GM19324 (cell line): Measurements from ENCODE around the gene ATRX.
"Not testable (repeated sequence)": the region's sequence is repeated elsewhere in the genome, so short reads cannot be mapped to it uniquely, and the experiment has no call there.

Source experiments
- ATAC-seq: cut with Tn5 transposase; IDR thresholded peaks from one replicate; pipeline ENCODE4 v1.9.1; 2021; ENCODE audit warnings: mild to moderate bottlenecking, moderate library complexity; ENCODE audit not compliant: unreplicated experiment, low FRiP score

Gene ATRX

GRCh38 chrX:77742788-77743476 lies 43.1 kb downstream of the ATRX start:
- no peak for ATAC-seq

GRCh38 chrX:77740376-77740905 lies 45.6 kb downstream of the ATRX start:
- no peak for ATAC-seq

DNA sequence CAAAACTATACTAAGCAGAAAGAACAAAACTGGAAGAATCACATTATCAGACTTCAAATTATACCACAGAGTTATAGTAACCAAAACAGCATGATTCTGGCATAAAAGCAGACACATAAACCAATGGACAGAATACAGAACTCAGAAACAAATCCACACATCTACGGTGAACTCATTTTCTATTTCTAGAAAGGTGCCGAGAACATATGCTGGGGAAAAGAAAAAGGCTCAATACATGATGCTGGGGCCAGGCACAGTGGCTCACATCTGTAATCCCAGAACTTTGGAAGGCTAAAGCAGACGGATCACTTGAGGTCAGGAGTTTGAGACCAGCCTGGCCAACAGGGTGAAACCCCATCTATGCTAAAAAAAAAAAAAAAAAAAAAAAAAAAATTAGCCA lies 52.7 kb downstream of the ATRX start:
- ATAC-seq = no peak

GRCh38 chrX:77731821-77732419 lies 54.1 kb downstream of the ATRX start:
- no peak for ATAC-seq

DNA sequence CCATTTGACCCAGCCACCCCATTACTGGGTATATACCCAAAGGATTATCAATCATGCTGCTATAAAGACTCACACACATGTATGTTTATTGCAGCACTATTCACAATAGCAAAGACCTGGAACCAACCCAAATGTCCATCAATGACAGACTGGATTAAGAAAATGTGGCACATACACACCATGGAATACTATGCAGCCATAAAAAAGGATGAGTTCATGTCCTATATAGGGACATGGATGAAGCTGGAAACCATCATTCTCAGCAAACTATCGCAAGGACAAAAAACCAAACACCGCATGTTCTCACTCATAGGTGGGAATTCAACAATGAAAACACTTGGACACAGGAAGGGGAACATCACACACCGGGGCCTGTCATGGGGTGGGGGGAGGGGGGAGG lies 59.9 kb downstream of the ATRX start:
- ATAC-seq = not testable (repeated sequence)

DNA sequence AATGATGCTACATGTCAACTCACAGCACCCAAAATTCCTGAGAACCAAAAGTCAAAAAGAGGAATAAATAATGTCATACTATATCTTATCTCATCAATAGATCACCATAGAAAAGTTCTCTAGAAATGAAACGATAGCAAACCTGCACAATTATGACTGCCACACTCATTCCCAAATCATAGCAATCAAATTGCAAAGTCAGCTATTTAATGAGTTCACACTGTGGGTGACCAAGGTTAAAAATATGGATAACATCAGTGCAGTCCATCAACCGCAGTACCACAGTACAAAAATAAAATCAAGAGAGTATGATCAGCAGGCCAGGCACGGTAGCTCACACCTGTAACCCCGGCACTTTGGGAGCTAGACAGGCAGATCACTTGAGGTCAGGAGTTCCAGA lies 62.3 kb downstream of the ATRX start:
- no peak for ATAC-seq

GRCh38 chrX:77719388-77719787 lies 66.6 kb downstream of the ATRX start:
- no peak for ATAC-seq

- ATAC-seq = no peak
Observed at GRCh38 chrX:77704881-77705280, 81.1 kb downstream of the ATRX start.

GRCh38 chrX:77698242-77698641 lies 87.8 kb downstream of the ATRX start:
- ATAC-seq = no peak

- ATAC-seq = no peak
Observed at GRCh38 chrX:77694491-77694890, 91.5 kb downstream of the ATRX start.

DNA sequence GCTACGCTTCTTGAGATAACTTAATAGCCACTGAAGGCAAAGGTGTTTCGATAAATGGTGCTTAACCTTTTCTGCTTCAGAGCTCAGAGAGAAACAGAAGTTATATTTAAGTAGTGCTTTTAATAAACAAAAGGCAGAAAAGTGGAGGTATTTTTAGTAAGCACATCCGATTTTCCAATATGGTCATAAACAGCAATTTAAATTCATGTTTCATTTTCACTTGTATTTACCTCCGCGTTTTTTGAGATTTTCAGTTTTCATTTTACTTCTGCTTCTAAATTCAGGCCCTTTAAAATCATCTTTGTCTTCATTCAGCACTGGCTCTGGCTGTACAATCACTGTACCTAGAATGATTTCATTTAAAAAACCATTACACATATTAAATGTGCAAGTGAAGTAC lies 92.4 kb downstream of the ATRX start:
- no peak for ATAC-seq

- no peak for ATAC-seq
Observed at GRCh38 chrX:77691916-77692315, 94.1 kb downstream of the ATRX start.

GRCh38 chrX:77689376-77689775 lies 96.6 kb downstream of the ATRX start:
- no peak for ATAC-seq

DNA sequence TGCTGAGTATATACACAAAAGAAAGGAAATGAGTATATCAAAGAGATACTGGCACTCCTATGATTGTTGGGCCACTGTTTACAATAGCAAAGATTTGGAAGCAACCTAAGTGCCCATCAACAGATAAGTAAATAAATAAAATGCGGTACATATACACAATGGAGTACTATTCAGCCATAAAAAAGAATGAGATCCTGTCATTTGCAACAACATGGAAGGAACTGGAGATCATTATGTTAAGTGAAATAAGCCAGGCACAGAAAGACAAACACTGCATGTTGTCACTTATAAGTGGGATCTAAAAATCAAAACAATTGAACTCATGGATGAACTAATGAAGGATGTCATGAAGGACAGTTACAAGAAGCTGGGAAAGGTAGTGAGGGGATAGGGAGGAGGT lies 100.3 kb downstream of the ATRX start:
- not testable (repeated sequence) for ATAC-seq

DNA sequence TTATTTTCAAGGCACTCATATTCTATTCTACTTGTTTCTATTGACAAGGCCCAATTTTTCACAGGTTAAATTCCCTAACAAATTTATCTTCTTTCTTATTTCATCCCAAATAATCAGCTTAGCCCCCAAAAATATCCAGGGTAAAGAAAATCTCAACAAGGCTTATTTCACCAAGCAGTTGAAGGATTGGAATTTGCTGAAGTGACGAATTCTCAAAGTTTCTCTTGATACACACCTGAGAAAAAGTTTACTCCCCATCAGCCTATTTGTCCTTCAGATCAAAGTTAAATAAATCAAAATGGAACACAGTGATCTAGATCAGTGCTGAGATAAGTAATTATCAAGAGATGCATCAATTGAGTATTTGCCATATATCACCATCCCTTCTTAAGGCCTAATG lies 106.9 kb downstream of the ATRX start:
- ATAC-seq = no peak

- ATAC-seq = no peak
Observed at GRCh38 chrX:77675986-77676385, 110.0 kb downstream of the ATRX start.

DNA sequence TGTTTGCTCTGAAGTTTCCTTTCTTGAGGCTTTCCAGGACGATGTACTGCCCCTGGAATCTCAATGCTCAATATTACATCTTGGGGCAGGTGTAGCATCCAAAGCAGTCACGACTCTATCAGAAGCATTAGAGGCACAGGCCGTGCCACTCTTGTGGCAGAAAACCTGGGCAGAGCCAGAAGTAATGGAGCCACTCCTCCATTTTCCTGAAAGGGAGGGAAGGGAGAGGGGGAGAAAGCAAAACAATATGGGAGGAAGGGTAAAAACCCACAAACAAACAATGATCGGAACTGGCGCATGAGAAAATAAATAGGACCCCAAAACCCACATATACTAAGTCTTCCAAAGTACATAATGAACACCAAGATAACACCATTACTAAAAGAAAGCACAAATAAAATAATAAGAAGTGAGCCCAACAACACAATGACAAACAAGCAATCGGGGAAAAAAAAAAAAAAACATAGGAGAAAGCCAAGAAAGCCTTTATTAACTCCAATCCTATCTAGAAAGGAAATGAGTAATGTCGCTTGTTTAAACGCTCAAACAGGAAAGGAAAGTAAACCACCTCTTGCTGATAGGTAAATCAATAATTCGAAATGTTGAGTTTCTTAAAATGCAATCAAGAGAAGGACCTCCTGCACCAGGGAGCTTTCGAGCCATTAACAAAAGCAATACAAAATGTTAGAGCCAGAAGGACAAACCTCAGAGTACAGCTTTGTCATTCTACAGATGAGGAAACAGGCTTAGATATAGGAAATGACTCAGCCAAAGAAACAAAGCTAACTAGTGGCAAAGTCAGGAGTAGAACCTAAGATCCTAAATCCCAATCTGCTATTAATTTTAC lies 117.4 kb downstream of the ATRX start:
- no peak for ATAC-seq

DNA sequence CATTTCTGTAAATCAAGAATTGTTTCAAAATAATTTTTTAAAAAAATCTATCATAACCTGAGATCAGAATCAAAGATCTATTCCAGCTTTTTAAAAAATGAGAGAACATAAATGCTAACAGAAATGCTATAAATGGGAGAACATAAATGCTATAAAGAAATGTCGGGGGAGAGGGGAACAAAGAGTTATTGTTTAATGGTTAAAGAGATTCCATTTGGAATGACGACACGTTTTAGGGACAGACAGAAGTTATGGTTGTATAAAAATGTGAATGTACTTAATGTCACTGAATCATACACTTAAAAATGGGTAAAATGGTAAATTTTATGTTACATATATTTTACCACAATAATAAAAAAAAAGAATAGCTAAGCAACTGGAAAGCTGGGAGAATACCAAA lies 127.1 kb downstream of the ATRX start:
- no peak for ATAC-seq

- ATAC-seq = no peak
Observed at GRCh38 chrX:77652095-77652494, 133.9 kb downstream of the ATRX start.

DNA sequence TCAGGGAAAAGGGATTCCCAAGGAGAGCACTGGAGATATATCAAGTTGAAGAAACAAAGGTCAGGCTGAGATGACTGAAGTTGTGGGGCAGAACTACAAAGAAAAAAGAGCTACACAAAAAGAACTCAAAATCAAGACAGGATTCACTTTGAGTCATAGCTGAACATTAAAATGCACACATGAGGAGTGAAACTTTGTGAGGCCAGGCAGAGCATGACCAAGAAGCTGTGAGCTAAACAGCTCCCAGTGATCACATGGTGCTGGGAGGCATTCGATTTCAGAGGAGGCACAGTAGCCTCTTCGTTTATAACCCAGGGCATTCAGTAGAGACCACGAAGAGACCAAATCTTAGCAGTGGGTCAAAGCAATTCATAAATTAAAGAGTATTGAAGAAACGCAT lies 145.3 kb downstream of the ATRX start:
- ATAC-seq = no peak

- ATAC-seq = no peak
Observed at GRCh38 chrX:77639820-77640219, 146.2 kb downstream of the ATRX start.
